Osteocyte (in vitro differentiated cells): ENCODE data around the gene SCNN1A. TPM values are rescaled to one million over a fixed set of nuclear protein-coding genes. Genes with fewer than 3 reads are reported as not detected.

Experiments used
- DNase-seq: peaks from one replicate; pipeline ENCODE4 v3.0.0; 2021; ENCODE audit warnings: mixed read lengths; ENCODE audit not compliant: unreplicated experiment; ENCODE audit errors: extremely low spot score
- H3K27ac Mint-ChIP-seq: one replicate; pipeline ENCODE4 v1.8.0; 2021; ENCODE audit warnings: mild to moderate bottlenecking, mixed read lengths; ENCODE audit not compliant: unreplicated experiment
- H3K27me3 Mint-ChIP-seq: one replicate; pipeline ENCODE4 v1.8.0; 2021; ENCODE audit warnings: mixed read lengths; ENCODE audit not compliant: unreplicated experiment
- H3K36me3 Mint-ChIP-seq: one replicate; pipeline ENCODE4 v1.8.0; 2021; ENCODE audit warnings: mixed read lengths; ENCODE audit not compliant: unreplicated experiment
- H3K4me1 Mint-ChIP-seq: one replicate; pipeline ENCODE4 v1.8.0; 2021; ENCODE audit warnings: mixed read lengths; ENCODE audit not compliant: unreplicated experiment
- H3K4me3 Mint-ChIP-seq: one replicate; pipeline ENCODE4 v1.8.0; 2021; ENCODE audit warnings: mild to moderate bottlenecking, moderate library complexity, mixed read lengths; ENCODE audit not compliant: unreplicated experiment
- H3K9me3 Mint-ChIP-seq: one replicate; pipeline ENCODE4 v1.8.0; 2021; ENCODE audit warnings: mixed read lengths; ENCODE audit not compliant: unreplicated experiment
- total RNA-seq: library from RNA; stranded (reverse); gene quantifications from 2 replicates; pipeline ENCODE4 v1.2.1, GENCODE V29; 2021
- TF ChIP-seq, protein P1 (sequence below): fragments of 200-600 bp; sonication (generic); IDR thresholded peaks from 2 replicates; pipeline ENCODE4 v1.5.0; 2021; ENCODE audit warnings: antibody characterized with exemption, mild to moderate bottlenecking, moderate library complexity

The SCNN1A gene
- total RNA-seq, 1 donor from 2014 or later, result 2.5 TPM

DNA sequence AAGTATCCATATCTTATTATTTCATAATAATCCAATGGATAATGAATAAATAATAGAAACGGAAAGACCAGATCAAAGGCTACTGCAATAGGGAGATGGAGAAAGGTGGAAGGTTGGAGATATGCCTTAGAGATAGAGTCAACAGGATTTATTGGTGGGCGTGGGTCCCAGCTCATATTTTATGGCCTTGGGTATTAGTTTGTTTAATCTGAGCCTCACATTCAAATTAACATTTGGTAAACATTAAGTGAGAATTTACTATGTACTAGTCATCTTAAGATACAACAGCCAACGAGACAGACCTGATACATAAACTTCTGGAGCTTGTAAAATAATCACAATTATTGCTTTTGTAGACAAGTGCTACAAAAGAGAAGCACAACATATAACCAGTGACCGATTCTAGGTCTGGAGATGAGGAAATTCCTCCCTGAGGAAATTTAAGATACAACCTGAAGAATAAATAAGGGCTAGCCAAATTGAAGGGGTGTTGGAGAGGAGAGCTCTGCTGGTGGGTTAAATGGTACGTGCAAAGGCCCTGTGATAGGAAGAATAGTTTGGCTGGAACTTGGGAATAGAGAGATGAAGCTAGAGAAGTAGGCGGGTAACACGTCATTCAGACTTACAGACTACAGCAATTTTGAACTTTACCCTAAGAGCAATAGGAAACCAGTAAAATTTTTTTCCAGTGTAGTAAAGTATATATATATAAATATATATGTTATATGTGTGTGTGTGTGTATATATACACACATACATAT lies 24.7 kb upstream of the SCNN1A start:
- Mint-ChIP-seq H3K27ac (no peak overlapping the region), H3K9me3 (no peaks in the 10 kb centered on the region), H3K27me3 (no peaks in the 10 kb centered on the region), H3K36me3 (no peaks in the 10 kb centered on the region), H3K4me1 (no peaks in the 10 kb centered on the region), H3K4me3 (no peak overlapping the region)
- TF ChIP-seq, protein P1, sequence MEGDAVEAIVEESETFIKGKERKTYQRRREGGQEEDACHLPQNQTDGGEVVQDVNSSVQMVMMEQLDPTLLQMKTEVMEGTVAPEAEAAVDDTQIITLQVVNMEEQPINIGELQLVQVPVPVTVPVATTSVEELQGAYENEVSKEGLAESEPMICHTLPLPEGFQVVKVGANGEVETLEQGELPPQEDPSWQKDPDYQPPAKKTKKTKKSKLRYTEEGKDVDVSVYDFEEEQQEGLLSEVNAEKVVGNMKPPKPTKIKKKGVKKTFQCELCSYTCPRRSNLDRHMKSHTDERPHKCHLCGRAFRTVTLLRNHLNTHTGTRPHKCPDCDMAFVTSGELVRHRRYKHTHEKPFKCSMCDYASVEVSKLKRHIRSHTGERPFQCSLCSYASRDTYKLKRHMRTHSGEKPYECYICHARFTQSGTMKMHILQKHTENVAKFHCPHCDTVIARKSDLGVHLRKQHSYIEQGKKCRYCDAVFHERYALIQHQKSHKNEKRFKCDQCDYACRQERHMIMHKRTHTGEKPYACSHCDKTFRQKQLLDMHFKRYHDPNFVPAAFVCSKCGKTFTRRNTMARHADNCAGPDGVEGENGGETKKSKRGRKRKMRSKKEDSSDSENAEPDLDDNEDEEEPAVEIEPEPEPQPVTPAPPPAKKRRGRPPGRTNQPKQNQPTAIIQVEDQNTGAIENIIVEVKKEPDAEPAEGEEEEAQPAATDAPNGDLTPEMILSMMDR, result no peak
- no peak for DNase-seq

- Mint-ChIP-seq H3K27ac (no peak overlapping the region), H3K4me1 (peaks cover 3% of the 10 kb centered on the region), H3K9me3 (no peaks in the 10 kb centered on the region), H3K4me3 (no peak overlapping the region), H3K36me3 (no peaks in the 10 kb centered on the region), H3K27me3 (no peaks in the 10 kb centered on the region)
- TF ChIP-seq, protein P1, result no peak
- no peak for DNase-seq
These were observed 20.7 kb upstream of the SCNN1A start for GRCh38 chr12:6396031-6396430.

GRCh38 chr12:6394398-6394797 lies 19.0 kb upstream of the SCNN1A start:
- no peaks in the 10 kb centered on the region for H3K27me3 Mint-ChIP-seq
- no peaks in the 10 kb centered on the region for H3K9me3 Mint-ChIP-seq

GRCh38 chr12:6393109-6393508 lies 17.7 kb upstream of the SCNN1A start:
- H3K27me3 Mint-ChIP-seq, result no peaks in the 10 kb centered on the region
- TF ChIP-seq, protein P1, result no peak
- no peak for DNase-seq
- H3K4me1 Mint-ChIP-seq, result peaks cover 3% of the 10 kb centered on the region
- H3K9me3 Mint-ChIP-seq, result no peaks in the 10 kb centered on the region
- no peaks in the 10 kb centered on the region for H3K36me3 Mint-ChIP-seq
- H3K27ac Mint-ChIP-seq, result no peak overlapping the region
- H3K4me3 Mint-ChIP-seq, result no peak overlapping the region

More at GRCh38 chr12:6394398-6394797, 19.0 kb upstream of the SCNN1A start:
- H3K36me3 Mint-ChIP-seq, result no peaks in the 10 kb centered on the region
- H3K4me3 Mint-ChIP-seq, result no peak overlapping the region
- no peak overlapping the region for H3K27ac Mint-ChIP-seq
- TF ChIP-seq, protein P1, result no peak
- peaks cover 3% of the 10 kb centered on the region for H3K4me1 Mint-ChIP-seq
- DNase-seq, result no peak

- Mint-ChIP-seq H3K36me3 (no peaks in the 10 kb centered on the region), H3K9me3 (no peaks in the 10 kb centered on the region)
- TF ChIP-seq, protein P1, result no peak
These were observed 17.1 kb upstream of the SCNN1A start for GRCh38 chr12:6392504-6392903.

More at GRCh38 chr12:6392504-6392903, 17.1 kb upstream of the SCNN1A start:
- no peak for DNase-seq
- no peak overlapping the region for H3K27ac Mint-ChIP-seq
- no peak overlapping the region for H3K4me3 Mint-ChIP-seq
- H3K4me1 Mint-ChIP-seq, result peaks cover 6% of the 10 kb centered on the region
- H3K27me3 Mint-ChIP-seq, result peaks cover 2% of the 10 kb centered on the region
